HepG2 (cell line): Measurements from ENCODE around the gene HES6. TPM values are rescaled to one million over a fixed set of nuclear protein-coding genes. Genes with fewer than 3 reads are reported as not detected.

Experiments
- ARID2 ChIP-seq: sonication (generic); formaldehyde crosslinking; IDR thresholded peaks from 2 replicates; pipeline ENCODE4 v1.8.1; 2022; ENCODE audit warnings: mild to moderate bottlenecking, missing genetic modification reagents, borderline replicate concordance
- ASH2L ChIP-seq: fragments of 300-600, 200-600 bp; sonication (generic); IDR thresholded peaks from 2 replicates; pipeline ENCODE4 v1.7.0; 2017; ENCODE audit warnings: low read depth, mild to moderate bottlenecking, moderate library complexity, mixed read lengths, low read length; ENCODE audit not compliant: insufficient read length
- BORCS8-MEF2B ChIP-seq: sonication (generic); formaldehyde crosslinking; IDR thresholded peaks from 2 replicates; pipeline ENCODE4 v1.8.0; 2022; ENCODE audit warnings: mild to moderate bottlenecking, missing genetic modification reagents
- CEBPG ChIP-seq: IDR thresholded peaks from 2 replicates; pipeline ENCODE4 v1.6.1; 2016
- DNMT3B ChIP-seq: conservative IDR thresholded peaks from 2 replicates; pipeline ENCODE4 v1.6.1; 2016; ENCODE audit warnings: missing biosample characterization, control low read depth
- FLYWCH1 ChIP-seq: sonication (generic); formaldehyde crosslinking; IDR thresholded peaks from 2 replicates; pipeline ENCODE4 v1.8.1; 2023; ENCODE audit warnings: mild to moderate bottlenecking, missing genetic modification reagents
- NRL ChIP-seq: sonication (generic); formaldehyde crosslinking; IDR thresholded peaks from 2 replicates; pipeline ENCODE4 v1.5.0; 2020; ENCODE audit warnings: missing genetic modification reagents, mild to moderate bottlenecking, moderate library complexity, borderline replicate concordance
- TEAD2 ChIP-seq: sonication (generic); formaldehyde crosslinking; IDR thresholded peaks from 2 replicates; pipeline ENCODE4 v1.9.0; 2021; ENCODE audit warnings: missing genetic modification reagents
- ZFP36L1 ChIP-seq: sonication (generic); formaldehyde crosslinking; IDR thresholded peaks from 2 replicates; pipeline ENCODE4 v1.8.0; 2022; ENCODE audit warnings: mild to moderate bottlenecking, missing genetic modification reagents, moderate library complexity
- ZFP90 ChIP-seq: sonication (generic); formaldehyde crosslinking; IDR thresholded peaks from 2 replicates; pipeline ENCODE4 v1.8.0; 2022; ENCODE audit warnings: missing genetic modification reagents, mild to moderate bottlenecking, inconsistent platforms, borderline replicate concordance
- ZNF207 ChIP-seq: fragments of 450-650 bp; IDR thresholded peaks from 2 replicates; pipeline ENCODE4 v1.6.1; 2016; ENCODE audit warnings: antibody characterized with exemption, borderline replicate concordance
- ZNF572 ChIP-seq: sonication (generic); formaldehyde crosslinking; IDR thresholded peaks from 2 replicates; pipeline ENCODE4 v1.5.1; 2020; ENCODE audit warnings: mild to moderate bottlenecking, missing genetic modification reagents
- ZNF772 ChIP-seq: sonication (generic); formaldehyde crosslinking; IDR thresholded peaks from 2 replicates; pipeline ENCODE4 v1.5.0; 2020; ENCODE audit warnings: mild to moderate bottlenecking, missing genetic modification reagents
- ZNF776 ChIP-seq: sonication (generic); formaldehyde crosslinking; IDR thresholded peaks from 2 replicates; pipeline ENCODE4 v1.4.0; 2020; ENCODE audit warnings: mild to moderate bottlenecking, missing genetic modification reagents
- polyA plus RNA-seq, 8 experiments: library from polyadenylated mRNA; depleted of rRNA in 3 of 8; stranded (reverse) in 7 of 8; unstranded in 1 of 8; fragments of >200 nt; fragmentation: Illumina TruSeq in 4 of 8; extraction: Trizol in 4 of 8; gene quantifications; 2 replicates each; pipeline versions ENCODE4 v1.2.1 to v1.2.3, GENCODE V29; 2011 to 2016; ENCODE audit warnings: low read depth in 4 of 8, missing spikeins in 1 of 8, mixed read lengths in 1 of 8; ENCODE audit not compliant: insufficient read depth in 1 of 8
- total RNA-seq, 5 experiments: library from RNA; depleted of rRNA; stranded (reverse); fragments of >200 nt; fragmentation: Illumina TruSeq; extraction: Trizol; gene quantifications; 2 replicates each; pipeline ENCODE4 v1.2.3, GENCODE V29; 2016; ENCODE audit warnings: low read depth in 1 of 5
- TF ChIP-seq, protein P1 (sequence below): sonication (generic); formaldehyde crosslinking; IDR thresholded peaks from 2 replicates; pipeline ENCODE4 v1.8.1; 2023; ENCODE audit warnings: mild to moderate bottlenecking, missing genetic modification reagents
- TF ChIP-seq, protein P2 (sequence below): sonication (generic); formaldehyde crosslinking; IDR thresholded peaks from 2 replicates; pipeline ENCODE4 v1.5.1; 2020; ENCODE audit warnings: missing genetic modification reagents, mild to moderate bottlenecking, borderline replicate concordance
- TF ChIP-seq, protein P3 (sequence below): IDR thresholded peaks from 2 replicates; pipeline ENCODE4 v1.4.0; 2020; ENCODE audit warnings: mild to moderate bottlenecking, missing genetic modification reagents
- TF ChIP-seq, protein P4 (sequence below): sonication (generic); formaldehyde crosslinking; IDR thresholded peaks from 2 replicates; pipeline ENCODE4 v1.4.0; 2020; ENCODE audit warnings: mild to moderate bottlenecking, missing genetic modification reagents

Gene HES6
- total and polyA plus RNA-seq, 2 of the 13 experiments (the other 11 are each of a cell fraction or from before 2014, with no cell fraction given): 19.5 to 82.8 TPM

DNA sequence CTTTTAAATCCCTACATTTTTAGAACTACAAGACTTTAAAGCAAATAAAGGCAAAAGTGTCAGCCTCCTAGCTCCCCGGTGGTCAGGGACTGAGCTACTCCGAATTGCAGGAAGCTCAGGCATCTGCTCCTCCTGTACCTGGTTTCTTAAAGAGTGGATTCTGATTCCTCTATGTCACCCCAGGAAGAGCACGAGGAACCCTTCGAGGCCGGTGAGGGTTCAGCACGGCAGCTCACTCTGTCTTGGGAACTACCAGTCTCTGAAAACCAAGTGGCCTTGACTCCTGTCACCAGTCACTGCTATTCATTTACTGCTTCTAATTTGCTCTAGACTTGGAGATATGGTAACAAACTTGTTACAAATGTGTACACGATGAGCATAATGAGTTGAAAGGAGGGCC, 46.3 kb upstream of the HES6 start (continued):
- TF ChIP-seq, protein P1, sequence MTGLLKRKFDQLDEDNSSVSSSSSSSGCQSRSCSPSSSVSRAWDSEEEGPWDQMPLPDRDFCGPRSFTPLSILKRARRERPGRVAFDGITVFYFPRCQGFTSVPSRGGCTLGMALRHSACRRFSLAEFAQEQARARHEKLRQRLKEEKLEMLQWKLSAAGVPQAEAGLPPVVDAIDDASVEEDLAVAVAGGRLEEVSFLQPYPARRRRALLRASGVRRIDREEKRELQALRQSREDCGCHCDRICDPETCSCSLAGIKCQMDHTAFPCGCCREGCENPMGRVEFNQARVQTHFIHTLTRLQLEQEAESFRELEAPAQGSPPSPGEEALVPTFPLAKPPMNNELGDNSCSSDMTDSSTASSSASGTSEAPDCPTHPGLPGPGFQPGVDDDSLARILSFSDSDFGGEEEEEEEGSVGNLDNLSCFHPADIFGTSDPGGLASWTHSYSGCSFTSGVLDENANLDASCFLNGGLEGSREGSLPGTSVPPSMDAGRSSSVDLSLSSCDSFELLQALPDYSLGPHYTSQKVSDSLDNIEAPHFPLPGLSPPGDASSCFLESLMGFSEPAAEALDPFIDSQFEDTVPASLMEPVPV (CRISPR knock-in tag): 0 out of 2 replicates have a peak, but pooled peaks have one; percentile 53
- TF ChIP-seq ARID2: peak; percentile 66; the same call in 1 of the 2 replicates
- TF ChIP-seq ZNF772 (CRISPR knock-in tag): no peak
- TF ChIP-seq, protein P2, sequence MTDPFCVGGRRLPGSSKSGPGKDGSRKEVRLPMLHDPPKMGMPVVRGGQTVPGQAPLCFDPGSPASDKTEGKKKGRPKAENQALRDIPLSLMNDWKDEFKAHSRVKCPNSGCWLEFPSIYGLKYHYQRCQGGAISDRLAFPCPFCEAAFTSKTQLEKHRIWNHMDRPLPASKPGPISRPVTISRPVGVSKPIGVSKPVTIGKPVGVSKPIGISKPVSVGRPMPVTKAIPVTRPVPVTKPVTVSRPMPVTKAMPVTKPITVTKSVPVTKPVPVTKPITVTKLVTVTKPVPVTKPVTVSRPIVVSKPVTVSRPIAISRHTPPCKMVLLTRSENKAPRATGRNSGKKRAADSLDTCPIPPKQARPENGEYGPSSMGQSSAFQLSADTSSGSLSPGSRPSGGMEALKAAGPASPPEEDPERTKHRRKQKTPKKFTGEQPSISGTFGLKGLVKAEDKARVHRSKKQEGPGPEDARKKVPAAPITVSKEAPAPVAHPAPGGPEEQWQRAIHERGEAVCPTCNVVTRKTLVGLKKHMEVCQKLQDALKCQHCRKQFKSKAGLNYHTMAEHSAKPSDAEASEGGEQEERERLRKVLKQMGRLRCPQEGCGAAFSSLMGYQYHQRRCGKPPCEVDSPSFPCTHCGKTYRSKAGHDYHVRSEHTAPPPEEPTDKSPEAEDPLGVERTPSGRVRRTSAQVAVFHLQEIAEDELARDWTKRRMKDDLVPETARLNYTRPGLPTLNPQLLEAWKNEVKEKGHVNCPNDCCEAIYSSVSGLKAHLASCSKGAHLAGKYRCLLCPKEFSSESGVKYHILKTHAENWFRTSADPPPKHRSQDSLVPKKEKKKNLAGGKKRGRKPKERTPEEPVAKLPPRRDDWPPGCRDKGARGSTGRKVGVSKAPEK (CRISPR knock-in tag): no peak
- TF ChIP-seq ZFP36L1: peak; percentile 25; the same call in 1 of the 2 replicates
- no peak for TF ChIP-seq ZNF207
- no peak for TF ChIP-seq DNMT3B (CRISPR knock-in tag)
- peak; percentile 57; the same call in 1 of the 2 replicates for TF ChIP-seq BORCS8-MEF2B
- TF ChIP-seq, protein P3, sequence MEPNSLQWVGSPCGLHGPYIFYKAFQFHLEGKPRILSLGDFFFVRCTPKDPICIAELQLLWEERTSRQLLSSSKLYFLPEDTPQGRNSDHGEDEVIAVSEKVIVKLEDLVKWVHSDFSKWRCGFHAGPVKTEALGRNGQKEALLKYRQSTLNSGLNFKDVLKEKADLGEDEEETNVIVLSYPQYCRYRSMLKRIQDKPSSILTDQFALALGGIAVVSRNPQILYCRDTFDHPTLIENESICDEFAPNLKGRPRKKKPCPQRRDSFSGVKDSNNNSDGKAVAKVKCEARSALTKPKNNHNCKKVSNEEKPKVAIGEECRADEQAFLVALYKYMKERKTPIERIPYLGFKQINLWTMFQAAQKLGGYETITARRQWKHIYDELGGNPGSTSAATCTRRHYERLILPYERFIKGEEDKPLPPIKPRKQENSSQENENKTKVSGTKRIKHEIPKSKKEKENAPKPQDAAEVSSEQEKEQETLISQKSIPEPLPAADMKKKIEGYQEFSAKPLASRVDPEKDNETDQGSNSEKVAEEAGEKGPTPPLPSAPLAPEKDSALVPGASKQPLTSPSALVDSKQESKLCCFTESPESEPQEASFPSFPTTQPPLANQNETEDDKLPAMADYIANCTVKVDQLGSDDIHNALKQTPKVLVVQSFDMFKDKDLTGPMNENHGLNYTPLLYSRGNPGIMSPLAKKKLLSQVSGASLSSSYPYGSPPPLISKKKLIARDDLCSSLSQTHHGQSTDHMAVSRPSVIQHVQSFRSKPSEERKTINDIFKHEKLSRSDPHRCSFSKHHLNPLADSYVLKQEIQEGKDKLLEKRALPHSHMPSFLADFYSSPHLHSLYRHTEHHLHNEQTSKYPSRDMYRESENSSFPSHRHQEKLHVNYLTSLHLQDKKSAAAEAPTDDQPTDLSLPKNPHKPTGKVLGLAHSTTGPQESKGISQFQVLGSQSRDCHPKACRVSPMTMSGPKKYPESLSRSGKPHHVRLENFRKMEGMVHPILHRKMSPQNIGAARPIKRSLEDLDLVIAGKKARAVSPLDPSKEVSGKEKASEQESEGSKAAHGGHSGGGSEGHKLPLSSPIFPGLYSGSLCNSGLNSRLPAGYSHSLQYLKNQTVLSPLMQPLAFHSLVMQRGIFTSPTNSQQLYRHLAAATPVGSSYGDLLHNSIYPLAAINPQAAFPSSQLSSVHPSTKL (CRISPR knock-in tag): no peak
- peak; percentile 52 for TF ChIP-seq ASH2L
- TF ChIP-seq TEAD2 (CRISPR knock-in tag): 0 out of 2 replicates have a peak, but pooled peaks have one; percentile 7
- TF ChIP-seq, protein P4, sequence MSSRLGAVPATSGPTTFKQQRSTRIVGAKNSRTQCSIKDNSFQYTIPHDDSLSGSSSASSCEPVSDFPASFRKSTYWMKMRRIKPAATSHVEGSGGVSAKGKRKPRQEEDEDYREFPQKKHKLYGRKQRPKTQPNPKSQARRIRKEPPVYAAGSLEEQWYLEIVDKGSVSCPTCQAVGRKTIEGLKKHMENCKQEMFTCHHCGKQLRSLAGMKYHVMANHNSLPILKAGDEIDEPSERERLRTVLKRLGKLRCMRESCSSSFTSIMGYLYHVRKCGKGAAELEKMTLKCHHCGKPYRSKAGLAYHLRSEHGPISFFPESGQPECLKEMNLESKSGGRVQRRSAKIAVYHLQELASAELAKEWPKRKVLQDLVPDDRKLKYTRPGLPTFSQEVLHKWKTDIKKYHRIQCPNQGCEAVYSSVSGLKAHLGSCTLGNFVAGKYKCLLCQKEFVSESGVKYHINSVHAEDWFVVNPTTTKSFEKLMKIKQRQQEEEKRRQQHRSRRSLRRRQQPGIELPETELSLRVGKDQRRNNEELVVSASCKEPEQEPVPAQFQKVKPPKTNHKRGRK (CRISPR knock-in tag): no peak
- TF ChIP-seq ZNF776 (CRISPR knock-in tag): no peak
- TF ChIP-seq NRL: no peak
- peak; percentile 44; the same call in 1 of the 2 replicates for TF ChIP-seq ZNF572
- no peak for TF ChIP-seq FLYWCH1 (CRISPR knock-in tag)
- 0 out of 2 replicates have a peak, but pooled peaks have one; percentile 11 for TF ChIP-seq ZFP90 (CRISPR knock-in tag)
- no peak for TF ChIP-seq CEBPG
